GM19035 (cell line): Measurements from ENCODE around the gene FRMPD4.

ENCODE experiments used
- ATAC-seq: cut with Tn5 transposase; IDR thresholded peaks from one replicate; pipeline ENCODE4 v1.9.1; 2021; ENCODE audit not compliant: unreplicated experiment

Gene FRMPD4

GRCh38 chrX:12611471-12611870 lies 473.2 kb downstream of the FRMPD4 start:
- ATAC-seq: no peak

GRCh38 chrX:12614266-12614665 lies 476.0 kb downstream of the FRMPD4 start:
- ATAC-seq: no peak

DNA sequence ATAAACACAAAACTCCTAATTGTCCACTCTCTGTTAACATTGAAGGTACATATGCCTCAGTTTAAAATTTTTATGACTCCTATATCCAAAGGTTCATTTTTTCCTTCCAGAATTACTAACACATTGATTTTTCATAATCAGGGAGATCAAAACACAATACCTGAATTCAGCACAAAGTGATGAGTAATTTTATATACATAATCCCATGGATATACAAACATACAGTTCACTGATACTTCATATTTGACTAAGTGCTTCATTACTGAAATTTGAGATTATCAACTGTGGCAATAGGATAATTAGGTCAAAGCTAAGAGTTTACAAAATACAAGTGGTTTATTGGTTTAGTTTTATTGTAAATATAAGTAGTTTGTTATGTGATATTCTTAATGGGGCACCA lies 476.8 kb downstream of the FRMPD4 start:
- ATAC-seq: no peak

DNA sequence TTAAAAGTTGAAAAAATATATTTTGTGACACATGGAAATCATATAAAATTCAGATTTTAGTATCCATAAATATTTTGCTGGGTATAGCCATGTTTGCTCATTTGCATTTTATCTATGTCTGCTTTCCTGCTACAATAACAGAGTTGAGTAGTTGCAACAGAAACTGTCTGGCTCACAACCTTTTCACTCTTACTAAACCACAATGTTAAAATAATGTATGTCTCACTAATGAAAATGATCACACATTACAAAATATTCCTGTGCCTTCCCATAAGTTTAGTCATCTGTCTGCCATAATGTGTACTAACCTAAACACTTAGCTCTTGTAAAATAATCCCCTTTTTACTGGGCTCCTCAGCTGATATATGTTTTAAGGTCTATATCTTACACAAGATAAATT lies 479.0 kb downstream of the FRMPD4 start:
- ATAC-seq: no peak

DNA sequence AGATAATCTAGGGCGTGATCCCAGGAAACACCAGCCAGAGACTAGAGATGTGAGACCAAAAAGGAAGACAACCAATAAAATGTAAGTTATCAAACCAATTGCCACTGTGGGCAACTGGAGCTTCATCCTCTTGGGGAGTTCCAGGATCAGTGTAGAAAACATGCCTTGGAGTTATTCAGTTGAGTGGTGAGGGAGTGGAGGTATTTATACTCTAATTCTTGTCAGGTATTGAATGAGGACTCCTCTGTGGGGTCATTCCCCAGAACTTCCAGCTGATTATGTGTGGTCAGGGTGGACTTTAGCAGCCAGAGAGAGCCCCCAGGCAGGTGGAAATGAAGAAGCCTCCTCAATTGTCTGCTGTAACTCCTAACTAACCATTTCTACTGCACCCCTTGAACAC lies 509.0 kb downstream of the FRMPD4 start:
- no peak for ATAC-seq

- no peak for ATAC-seq
These were observed 510.7 kb downstream of the FRMPD4 start for GRCh38 chrX:12648995-12649394.

DNA sequence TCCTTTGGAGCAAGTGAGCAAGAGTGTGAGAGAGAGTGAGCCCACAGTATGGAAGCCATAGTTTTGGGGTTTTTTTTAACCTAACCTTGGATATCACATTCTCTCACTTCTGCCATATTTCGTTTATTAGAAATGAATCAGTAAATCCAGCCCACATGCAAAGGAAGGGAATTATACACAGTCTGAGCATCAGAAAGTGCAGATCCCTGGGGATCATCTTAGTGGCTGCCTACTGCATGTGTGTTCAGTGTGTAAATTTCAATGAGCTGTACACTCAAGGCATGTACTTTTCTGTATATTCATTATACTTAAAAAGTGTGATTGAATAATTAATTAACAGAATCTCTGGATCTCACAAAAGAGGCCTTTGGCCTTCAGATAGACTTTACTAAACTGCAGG lies 519.2 kb downstream of the FRMPD4 start:
- no peak for ATAC-seq

GRCh38 chrX:12657881-12658280 lies 519.6 kb downstream of the FRMPD4 start:
- ATAC-seq: no peak

DNA sequence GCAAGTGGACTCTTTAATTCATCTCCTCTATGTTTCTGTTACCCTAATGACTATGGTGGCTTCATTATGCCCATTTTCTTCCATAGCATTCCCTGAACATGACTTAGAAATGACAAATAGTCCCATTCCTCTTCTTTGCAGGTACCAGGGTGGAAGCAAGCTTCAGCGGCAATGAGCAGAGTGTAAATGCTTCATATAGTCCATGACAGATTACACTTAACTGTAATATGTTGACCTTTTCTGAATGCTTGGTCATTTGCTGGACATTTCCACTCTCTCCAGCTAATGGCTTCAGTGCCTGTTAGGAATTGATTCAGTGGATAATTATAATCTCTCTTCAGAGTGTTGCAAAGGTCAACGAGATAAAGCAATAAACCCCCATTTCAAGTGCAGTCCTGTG lies 523.2 kb downstream of the FRMPD4 start:
- ATAC-seq: no peak

- ATAC-seq: no peak
These were observed 534.3 kb downstream of the FRMPD4 start for GRCh38 chrX:12672367-12673106.

GRCh38 chrX:12673487-12673886 lies 535.2 kb downstream of the FRMPD4 start:
- no peak for ATAC-seq

- no peak for ATAC-seq
These were observed 541.2 kb downstream of the FRMPD4 start for GRCh38 chrX:12679522-12679921.

GRCh38 chrX:12681047-12681446 lies 542.8 kb downstream of the FRMPD4 start:
- ATAC-seq: no peak

DNA sequence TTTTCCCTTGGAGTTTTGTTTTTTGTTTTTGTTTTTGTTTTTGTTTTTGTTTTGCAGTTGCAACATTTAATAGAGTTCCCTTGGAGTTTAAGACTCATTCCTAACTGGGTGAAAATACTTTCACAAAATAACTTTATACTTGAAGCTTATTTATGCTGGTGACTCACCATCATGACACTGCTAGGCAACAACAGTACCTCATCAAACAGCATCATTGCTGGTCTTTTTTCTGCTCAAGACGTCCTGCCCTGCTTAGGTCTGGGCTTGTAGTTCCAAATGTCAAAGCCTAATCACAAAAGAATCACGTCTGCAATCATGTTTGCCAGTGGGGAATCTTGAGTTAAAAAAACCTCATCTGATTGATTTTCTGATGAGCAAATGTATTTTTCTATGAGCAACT lies 547.3 kb downstream of the FRMPD4 start:
- no peak for ATAC-seq

- no peak for ATAC-seq
These were observed 548.1 kb downstream of the FRMPD4 start for GRCh38 chrX:12686331-12686730.

- ATAC-seq: no peak
These were observed 552.4 kb downstream of the FRMPD4 start for GRCh38 chrX:12690646-12691045.

- no peak for ATAC-seq
These were observed 555.5 kb downstream of the FRMPD4 start for GRCh38 chrX:12693754-12694153.

- ATAC-seq: no peak
These were observed 562.5 kb downstream of the FRMPD4 start for GRCh38 chrX:12700745-12701144.

DNA sequence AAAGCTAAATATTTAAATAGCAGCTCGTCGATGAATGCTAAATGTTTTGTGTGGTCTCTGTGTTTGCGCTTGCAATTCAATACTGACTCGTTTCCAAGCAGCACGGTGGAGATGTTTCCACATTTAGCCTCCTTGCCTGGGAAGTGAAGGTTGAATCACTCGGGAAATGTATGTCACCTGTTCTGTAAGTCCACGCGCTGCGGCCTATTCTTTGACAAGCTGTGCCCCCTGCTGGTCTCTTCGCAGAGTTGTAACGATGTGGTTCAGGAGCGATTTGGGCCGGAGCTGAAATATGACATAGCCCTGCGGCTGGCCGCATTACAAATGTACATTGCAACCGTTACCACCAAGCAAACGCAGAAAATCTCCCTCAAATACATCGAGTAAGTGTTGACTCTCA lies 563.4 kb downstream of the FRMPD4 start:
- ATAC-seq: no peak

DNA sequence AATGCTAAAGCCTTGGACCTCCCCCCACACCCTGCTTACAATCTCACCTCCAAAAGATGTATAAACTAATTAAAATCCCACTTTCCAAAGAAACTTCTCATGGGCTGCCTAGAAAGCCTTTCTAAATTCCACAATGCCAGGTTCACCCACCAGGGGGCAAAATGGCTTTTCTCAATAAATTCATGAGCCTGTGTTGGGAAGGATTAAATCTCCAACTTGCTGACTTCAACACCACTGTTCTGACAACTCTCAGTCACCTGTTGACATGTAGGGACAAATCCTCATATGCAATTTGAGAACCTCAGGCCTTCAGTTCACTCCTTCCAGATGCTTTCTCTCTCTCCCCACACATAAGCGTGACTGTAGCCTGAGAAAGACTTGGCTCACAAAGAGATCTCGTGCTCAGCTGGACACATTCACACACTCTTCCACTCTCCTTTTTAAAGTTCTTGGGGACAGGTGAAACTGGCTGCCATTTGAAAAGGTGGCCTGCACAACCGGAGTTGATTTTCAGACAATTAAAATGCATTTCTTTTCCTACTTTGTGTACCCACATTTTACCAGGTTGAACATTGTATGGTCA lies 564.3 kb downstream of the FRMPD4 start:
- ATAC-seq: no peak

DNA sequence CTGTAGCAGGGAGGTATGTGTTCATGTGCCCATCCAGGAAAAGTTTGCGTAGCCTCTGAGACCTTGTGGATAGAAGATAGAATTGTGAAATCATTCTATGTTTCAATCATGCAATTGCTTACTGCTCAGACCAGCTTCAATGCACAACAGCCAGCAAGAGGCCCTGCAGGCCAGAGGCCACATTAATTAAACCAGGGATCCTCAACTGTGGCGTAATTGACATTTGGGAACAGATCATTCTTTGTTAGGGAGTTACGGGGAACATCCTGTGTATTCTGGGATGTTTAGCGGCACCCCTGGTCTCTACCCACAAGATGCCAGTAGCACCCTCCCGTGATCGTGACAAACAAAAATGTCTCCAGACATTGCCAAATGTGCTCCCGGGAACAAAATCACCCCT lies 566.4 kb downstream of the FRMPD4 start:
- no peak for ATAC-seq

- ATAC-seq: no peak
These were observed 570.8 kb downstream of the FRMPD4 start for GRCh38 chrX:12709047-12709446.
